HG02678 (cell line): ENCODE data around the gene BRICD5.

Experiments
- ATAC-seq: cut with Tn5 transposase; IDR thresholded peaks from one replicate; pipeline ENCODE4 v1.9.1; 2021; ENCODE audit warnings: mild to moderate bottlenecking, moderate library complexity; ENCODE audit not compliant: unreplicated experiment

Gene BRICD5

DNA sequence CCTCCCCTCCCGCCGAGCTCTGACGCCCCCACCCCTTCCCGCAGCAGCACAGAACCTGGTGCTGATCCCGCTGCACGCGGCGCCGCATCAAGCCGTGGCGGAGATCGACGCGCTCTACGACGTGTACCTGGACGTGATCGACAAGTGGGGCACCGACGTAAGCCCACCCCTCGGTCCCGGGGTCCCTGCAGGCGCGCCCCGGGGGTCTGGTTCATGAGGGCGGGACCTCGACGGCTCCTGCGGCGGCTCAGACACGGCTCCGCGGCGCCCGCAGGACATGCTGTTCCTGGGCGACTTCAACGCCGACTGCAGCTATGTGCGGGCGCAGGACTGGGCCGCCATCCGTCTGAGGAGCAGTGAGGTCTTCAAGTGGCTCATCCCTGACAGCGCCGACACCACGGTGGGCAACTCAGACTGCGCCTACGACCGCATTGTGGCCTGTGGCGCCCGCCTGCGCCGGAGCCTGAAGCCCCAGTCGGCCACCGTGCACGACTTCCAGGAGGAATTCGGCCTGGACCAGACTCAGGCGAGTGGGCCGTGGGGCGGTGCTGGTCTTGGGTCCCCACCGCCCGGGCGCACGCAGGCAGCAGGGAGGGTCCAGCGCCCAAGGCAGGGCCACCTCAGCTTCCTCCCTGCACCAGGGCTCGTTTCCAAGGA, 27.0 kb upstream of the BRICD5 start:
- ATAC-seq, result no peak

DNA sequence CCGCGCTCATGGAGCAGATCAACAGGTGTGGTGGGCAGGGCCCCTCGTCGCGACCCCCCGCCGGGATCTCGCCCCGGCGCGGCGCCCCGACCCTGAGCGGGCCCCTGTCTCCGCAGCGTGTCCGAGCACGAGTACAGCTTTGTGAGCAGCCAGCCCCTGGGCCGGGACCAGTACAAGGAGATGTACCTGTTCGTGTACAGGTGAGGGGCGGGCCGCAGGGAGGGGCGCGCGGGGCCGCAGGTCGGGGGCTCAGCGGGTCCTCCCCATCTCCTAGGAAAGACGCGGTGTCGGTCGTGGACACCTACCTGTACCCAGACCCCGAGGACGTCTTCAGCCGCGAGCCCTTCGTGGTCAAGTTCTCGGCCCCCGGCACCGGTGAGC, 26.4 kb upstream of the BRICD5 start:
- no peak for ATAC-seq

DNA sequence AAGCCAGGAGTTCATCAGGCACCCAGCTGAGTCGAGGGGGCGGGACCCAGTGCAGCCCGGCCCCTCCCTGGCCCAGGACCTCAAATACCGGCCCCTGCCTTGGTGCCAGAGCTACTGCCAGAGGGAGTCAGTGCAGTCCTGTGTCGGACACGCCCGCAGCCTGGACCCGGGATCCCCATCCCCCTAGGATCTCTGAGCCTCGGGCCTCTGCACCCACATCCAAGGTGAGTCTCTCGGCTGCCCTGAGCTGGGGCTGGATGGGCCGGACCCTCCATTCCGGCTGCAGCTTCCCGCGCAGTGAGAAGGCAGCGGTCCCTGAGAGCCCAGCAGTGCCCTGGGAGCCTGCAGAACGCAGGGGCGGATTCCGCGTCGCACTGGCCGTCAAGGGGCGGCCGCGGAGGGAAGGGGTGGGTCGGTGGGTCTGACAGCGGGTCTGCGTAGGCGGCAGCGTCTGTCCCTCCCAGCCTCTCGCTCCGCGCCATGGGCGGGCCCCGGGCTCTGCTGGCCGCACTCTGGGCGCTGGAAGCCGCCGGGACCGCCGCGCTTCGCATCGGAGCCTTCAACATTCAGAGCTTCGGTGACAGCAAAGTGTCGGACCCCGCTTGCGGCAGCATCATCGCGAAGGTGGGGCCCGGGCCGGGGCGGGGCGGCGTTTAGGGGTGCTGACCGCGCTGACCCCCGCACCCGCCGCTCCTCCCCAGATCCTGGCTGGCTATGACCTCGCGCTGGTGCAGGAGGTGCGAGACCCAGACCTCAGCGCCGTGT, 25.9 kb upstream of the BRICD5 start, which contains the start of gene DNASE1L2:
Gene DNASE1L2 (plus strand): TSS at position 108 of the 765 bp plus-strand sequence. CDS start 373 bp downstream, at position 481.
- ATAC-seq, result no peak

DNA sequence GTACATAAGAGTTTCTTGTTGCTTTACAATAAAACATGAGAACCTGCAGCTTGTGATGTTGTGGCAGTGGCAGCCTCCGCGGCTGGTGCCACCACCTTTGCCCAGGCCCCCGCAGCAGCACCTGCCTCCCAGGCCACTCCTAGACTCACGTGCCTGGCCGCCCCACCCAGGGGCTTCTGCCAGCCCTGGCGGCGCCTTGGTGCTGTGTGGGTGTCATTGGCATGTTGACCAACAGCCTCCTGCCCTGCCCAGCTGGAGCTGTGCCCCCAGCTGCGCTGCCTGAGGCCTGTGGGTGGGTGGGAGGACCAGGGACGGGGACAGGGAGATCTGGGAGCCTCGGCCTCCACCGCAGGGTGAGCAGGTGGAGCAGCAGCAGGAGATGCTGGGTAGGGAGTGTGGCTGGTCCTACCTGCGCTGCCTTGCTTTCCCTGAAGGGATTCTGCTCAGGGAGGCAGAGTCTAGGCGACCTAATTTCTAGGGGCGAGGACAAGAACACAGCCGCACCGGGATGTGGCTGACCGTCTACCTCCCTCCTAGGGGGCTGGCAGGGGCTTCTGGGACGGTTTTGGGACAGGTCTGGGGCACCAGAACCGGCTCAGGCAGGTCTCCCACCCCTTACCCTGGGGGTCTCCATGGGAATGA, 25.2 kb upstream of the BRICD5 start:
- ATAC-seq, result no peak

DNA sequence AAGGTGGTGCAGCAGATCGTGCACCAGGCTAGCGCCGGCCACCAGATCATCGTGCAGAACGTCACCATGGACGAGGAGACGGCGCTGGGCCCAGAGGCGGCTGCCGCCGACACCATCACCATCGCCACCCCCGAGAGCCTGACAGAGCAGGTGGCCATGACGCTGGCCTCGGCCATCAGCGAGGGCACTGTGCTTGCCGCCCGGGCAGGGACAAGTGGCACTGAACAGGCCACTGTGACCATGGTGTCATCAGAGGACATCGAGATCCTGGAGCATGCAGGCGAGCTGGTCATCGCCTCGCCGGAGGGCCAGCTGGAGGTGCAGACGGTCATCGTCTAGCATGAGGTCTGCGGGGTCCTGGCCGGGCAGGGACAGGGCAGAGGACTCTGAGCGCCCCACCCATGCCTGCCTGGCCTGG, 24.6 kb upstream of the BRICD5 start:
- ATAC-seq, result no peak

DNA sequence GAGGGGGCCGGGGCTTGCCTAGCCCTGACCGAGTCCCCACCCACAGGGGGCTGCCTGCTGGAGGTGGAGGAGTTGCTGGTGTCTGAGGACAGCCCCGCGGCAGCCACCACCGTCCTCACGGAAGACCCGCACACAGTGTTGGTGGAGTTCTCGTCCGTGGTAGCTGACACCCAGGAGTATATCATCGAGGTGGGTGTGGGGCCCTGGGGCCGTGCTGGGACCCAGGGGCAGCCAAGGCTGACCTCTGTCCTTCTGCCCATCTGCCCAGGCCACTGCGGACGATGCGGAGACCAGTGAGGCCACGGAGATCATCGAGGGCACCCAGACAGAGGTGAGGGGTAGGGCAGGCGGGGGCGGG, 24.1 kb upstream of the BRICD5 start:
- no peak for ATAC-seq

DNA sequence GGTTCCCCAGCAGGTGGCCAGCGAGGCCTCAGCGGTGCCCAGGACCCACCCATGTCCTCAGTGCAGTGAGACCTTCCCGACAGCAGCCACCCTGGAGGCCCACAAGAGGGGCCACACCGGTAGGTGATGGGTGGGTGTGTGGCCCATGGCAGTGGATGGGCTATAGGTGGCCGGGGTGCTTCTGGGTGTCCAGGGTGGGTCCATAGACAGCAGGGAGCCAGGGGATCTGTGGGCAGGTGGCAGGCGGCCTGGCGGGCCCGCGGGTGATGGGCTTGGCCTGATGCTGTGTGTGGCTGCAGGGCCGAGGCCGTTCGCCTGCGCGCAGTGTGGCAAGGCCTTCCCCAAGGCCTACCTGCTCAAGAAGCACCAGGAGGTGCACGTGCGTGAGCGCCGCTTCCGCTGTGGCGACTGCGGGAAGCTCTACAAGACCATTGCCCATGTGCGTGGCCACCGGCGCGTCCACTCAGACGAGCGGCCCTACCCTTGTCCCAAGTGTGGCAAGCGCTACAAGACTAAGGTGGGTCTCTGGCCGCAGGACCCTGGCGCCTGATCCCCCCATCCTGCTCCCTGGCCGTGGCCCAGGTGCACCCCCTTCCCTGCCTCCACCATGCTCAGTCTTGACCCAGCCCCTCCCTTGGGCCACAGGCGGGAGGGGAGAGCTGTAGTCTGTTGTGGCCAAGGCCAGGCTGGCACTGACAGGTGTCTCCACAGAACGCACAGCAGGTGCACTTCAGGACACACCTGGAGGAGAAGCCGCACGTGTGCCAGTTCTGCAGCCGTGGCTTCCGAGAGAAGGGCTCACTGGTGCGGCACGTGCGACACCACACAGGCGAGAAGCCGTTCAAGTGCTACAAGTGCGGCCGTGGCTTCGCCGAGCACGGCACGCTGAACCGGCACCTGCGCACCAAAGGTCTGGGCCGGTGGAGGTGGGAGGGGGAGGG, 23.5 kb upstream of the BRICD5 start:
- ATAC-seq, result no peak

DNA sequence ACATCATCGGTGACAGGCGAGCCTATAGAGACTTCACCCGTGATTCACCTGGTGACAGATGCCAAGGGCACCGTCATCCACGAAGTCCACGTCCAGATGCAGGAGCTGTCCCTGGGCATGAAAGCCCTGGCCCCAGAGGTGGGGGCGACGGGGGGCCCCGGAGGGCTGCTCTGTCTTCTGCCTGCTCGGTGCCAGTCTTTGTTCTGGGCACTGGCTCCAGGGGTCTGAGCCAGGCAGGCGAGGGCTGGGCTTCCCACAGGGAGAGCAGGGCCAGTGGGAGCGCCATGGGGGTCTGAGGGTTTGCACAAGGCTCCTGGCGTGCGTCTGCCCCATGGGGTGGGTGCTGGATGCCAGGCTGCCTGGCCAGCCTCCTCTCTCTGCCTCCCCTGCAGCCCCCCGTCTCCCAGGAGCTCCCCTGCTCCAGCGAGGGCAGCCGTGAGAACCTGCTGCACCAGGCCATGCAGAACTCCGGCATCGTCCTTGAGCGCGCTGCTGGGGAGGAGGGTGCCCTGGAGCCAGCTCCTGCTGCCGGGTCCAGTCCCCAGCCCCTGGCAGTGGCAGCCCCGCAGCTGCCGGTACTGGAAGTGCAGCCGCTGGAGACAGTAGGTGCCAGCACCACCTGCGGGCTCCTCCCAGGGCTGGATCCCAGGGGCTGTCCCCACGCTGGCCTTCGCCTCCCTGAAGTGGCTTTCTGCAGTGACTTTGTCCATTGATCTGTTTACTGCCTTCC, 22.5 kb upstream of the BRICD5 start:
- no peak for ATAC-seq

DNA sequence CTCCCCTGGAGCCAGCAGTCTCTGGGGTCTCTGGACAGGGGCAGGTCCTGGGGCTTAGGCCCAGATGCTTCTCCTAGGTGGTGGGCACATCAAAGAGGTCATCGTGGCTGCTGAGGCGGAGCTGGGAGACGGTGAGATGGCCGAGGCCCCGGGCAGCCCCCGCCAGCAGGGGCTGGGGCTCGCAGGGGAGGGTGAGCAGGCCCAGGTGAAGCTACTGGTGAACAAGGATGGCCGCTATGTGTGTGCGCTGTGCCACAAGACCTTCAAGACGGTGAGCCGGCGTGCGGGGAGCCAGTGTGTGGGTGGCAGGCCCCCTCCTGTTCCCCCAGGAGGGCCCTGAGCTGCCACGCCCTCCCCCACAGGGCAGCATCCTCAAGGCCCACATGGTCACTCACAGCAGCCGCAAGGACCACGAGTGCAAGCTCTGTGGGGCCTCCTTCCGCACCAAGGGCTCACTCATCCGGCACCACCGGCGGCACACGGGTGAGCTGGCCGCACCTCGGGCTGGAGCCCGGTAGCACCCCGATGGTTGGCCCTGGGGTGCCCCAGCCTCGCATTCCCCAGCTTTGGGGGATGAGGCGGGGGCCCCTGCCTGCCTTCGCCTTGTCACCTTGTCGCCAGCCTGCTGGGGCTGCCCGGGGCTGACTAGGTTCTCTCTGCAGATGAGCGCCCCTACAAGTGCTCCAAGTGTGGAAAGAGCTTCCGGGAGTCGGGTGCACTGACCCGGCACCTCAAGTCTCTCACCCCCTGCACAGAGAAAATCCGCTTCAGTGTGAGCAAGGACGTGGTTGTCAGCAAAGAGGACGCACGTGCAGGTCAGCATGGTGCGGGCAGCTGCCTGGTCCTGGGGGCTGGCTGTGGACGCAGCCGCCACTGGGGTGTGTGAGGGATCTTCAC, 21.7 kb upstream of the BRICD5 start:
- no peak for ATAC-seq

DNA sequence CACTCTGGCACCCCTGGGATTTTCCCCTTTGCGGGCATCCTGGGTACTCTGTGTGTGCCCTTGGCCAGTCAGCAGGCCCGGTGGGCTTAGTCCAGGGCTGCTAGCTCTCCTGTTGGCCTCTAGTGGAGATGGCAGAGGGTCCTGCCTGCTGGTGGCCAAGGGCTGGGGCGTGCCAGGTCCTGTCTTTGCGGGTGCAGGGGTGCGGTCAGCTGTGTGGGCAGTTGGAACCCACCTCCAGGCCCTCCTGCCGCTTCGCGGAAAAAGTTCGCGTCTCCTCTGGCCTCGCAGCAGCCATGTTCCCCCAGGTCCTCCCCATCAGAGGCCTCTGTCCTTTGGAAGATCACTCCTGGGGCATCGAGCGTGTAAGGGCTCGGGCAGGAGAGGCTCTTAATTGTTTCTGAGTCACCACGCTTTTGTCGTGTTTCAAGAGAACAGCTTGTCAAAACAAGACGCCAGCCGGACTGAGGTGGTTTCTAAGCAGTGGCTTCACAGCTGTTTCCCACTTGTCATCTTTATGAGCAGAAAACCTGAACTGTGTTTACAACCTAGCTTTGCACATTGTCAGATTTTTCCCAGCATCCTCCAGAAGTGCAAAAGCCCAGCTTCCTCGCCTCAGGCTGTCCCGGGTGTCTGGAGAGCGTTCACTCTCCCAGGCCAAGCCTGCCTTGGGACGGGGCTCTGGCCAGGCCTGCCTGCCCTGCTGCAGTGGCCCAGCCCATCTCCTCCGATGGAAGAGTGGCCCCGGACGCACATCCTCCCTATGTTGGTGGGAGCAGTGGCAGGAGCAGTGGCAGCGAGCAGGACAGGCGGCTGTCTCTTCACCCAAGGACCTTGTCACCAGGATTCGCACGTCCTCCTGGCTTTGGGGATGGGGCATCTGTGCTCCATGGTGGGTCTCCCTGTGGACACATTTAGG, 20.6 kb upstream of the BRICD5 start:
- ATAC-seq, result no peak

DNA sequence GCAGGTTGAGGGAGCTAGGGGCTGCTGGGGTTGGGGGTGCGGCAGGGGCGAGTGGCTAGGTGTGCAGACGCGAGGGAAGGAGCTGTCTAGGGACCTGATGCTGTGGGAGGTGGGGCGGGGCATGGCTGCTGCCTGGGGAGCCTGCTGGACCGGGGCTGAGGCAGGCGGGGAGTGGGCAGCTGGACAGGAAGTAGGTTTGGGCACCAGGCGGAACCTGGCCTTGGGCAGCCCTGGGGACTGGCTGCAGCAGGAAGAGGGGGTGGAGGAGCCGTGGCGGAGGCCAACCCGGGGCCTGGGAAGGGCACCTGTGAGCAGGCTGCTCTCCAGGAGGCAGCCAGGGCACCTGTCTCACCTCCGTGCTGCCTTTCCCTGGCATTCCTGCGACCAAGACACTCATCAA, 19.7 kb upstream of the BRICD5 start:
- no peak for ATAC-seq

DNA sequence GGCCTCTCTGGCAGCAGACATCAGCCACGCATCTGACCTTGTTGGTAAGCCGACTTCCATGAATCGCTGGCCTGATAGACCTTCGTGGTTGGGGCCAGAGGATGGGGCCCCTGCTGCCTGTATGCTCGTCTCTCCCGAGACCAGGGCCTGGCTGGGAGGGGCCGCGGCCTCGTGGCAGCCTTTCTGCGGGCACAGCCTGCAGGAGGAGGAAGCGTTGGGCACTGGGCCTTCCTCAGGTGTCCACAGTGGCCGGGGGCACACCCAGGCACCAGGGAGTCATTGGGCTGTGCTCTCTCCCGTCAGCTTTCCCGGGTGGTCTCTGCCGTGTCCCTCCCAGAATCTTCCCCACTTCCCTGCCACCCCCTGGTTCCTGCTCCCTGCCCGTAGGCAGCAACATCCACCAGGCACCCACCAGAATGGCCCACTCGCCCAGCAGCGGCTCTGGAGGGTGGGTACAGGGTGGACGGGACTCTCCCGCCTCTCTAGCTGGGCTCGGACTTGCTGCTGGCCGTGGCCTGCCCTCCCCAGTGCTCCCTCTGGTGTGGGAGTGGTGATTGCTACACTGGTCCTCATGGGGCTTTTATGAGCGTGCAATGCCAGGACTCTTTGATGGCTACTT, 19.1 kb upstream of the BRICD5 start:
- no peak for ATAC-seq

DNA sequence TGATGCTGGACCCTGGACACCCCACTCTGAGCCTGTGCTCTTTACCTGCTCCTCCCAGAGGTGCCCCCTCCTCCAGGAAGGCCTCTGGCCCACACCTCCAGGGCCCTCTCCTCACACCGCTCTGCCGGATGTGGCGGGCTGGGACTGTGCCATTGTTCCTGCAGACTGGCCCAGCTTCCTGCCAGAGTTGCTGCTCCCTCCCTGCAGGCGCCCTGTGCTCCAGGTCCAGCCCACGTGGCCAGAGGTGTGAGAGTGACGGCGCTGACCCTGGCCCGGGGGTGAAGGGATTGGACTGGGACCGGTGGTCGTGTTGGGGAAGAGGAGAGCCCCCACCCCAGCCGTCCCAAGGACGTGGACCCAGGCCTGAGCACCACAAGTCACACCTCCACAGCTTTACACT, 18.4 kb upstream of the BRICD5 start:
- no peak for ATAC-seq

DNA sequence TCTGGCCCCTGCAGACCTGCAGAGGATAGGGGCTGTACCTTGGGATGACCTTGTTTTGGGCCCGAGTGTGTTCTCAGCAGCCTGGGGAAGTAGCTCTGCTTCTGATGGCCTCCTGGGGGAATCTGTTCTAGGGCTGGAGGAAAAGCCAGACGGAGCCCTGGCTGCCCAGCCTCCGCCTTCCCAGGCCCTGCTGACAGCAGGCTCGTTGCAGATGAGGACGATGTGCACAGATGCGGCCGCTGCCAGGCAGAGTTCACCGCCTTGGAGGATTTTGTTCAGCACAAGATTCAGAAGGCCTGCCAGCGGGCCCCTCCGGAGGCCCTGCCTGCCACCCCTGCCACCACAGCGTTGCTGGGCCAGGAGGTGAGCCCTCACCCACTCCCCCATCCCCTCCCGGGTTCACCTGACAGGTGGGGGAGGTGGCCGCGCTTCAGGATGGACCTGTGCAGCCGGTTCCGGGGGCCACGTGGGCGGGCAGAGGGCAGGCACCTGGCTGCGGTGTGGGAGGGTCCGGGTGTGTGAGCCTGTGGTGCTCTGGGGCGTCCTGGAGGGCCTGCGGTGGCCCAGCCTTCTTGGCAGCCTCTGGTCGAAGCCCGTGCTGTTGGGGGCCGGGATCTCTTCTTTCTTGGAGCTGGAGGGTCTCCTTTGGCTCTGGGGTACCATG, 17.6 kb upstream of the BRICD5 start:
- ATAC-seq, result no peak

DNA sequence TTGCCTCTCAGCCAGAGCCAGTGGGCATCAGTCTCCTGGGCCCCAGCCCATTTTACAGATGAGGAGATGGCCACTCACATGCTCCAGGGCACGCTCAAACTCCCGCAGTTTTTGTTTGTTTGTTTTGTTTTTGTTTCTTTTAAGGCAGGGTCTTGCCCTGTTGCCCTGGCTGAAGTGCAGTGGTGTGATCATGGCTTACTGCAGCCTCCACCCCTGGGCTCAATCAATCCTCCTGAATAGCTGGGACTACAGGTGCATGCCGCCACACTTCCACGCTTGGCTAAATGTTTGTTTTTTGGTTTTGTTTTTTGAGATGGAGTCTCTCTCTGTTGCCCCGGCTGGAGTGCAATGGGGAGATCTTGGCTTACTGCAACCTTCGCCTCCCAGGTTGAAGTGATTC, 16.3 kb upstream of the BRICD5 start:
- ATAC-seq, result no peak

DNA sequence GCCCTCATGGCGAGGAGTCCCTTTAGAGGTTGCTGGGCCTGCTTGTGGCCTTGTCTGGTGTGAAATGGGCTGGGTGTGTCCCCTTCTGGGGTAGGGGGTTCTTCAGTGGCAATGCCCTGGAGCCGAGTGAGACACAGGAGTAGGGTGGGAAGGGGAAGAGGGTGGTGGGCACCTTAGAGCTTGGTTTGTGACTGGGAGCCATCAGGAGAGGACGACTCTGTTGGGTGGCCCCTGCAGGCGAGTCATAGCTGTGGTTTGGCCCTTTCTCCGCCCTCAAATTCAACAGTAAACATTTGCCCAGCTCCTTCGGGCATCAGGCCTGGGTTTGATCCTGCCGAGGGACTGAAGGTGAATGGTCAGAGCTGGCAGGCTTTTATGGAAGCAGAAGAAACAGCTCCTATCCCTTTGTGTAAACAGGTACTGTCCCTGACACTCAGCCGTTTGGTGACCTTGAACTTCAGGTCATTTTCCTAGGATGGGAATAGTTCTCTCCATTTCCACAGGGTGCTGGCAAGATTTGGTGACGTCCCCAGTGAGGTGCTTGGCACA, 15.7 kb upstream of the BRICD5 start:
- ATAC-seq, result no peak

DNA sequence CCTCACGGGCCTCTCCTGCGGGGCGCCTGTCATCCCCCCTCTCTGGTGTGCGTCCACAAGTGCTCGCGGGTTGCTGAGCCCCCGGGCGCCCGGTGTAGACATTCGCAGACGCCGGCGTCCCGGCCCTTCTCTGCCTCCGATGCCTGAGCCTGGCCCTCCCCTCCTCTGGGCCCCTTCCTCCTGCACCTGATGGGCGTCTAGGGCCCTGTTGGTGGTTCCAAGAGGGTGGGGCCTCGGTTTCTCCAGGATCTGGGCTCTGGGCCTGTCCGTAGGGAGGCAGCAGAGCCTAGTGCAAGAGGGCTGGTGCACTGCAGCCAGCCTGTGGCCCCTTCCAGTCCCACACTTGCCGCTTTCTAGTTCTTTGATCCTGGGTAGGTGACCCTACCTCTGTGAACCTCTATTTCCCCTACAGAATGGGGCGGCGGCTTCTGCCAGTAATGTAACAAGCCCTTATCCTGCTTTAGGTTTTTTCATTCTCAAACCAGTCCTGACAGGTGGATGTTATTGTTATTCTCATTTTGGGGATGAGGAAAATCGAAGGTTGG, 13.4 kb upstream of the BRICD5 start:
- ATAC-seq, result peak; percentile 18
